NCI-H460 (cell line): ENCODE data around the gene CDYL. TPM values are rescaled to one million over a fixed set of nuclear protein-coding genes. Genes with fewer than 3 reads are reported as not detected.
"Not testable (repeated sequence)": the region's sequence is repeated elsewhere in the genome, so short reads cannot be mapped to it uniquely, and the experiment has no call there.

Experiments
- DNase-seq: peaks from one replicate; pipeline ENCODE4 v3.0.0-alpha.2; 2016; ENCODE audit warnings: low read depth; ENCODE audit errors: extremely low read depth
- total RNA-seq: library from RNA; depleted of rRNA; stranded (reverse); fragments of >200 nt; shearing (Covaris generic); gene quantifications from 2 replicates; pipeline ENCODE4 v1.2.3, GENCODE V29; 2014; rRNA removed

Gene CDYL
- total RNA-seq, 1 experiment from 2014 or later, result 19.7 TPM

GRCh38 chr6:4979426-4979825, 203.2 kb downstream of the CDYL start:
- no peak for DNase-seq

- DNase-seq, result no peak
Measured at GRCh38 chr6:4981761-4982160, 205.6 kb downstream of the CDYL start.

- DNase-seq, result no peak
Measured at GRCh38 chr6:4983322-4983721, 207.1 kb downstream of the CDYL start.

GRCh38 chr6:4986999-4987398, 210.8 kb downstream of the CDYL start:
- no peak for DNase-seq

- no peak for DNase-seq
Measured at GRCh38 chr6:4987432-4987831, 211.2 kb downstream of the CDYL start.

- no peak for DNase-seq
Measured at GRCh38 chr6:4994741-4995140, 218.5 kb downstream of the CDYL start.

- no peak for DNase-seq
Measured at GRCh38 chr6:4997862-4998261, 221.7 kb downstream of the CDYL start.

GRCh38 chr6:4999586-4999985, 223.4 kb downstream of the CDYL start:
- no peak for DNase-seq

- peak; percentile 90 for DNase-seq
Measured at GRCh38 chr6:5003604-5004372, 227.6 kb downstream of the CDYL start, which contains the start of gene RPP40. TSS of gene RPP40 (minus strand) at chr6:5004037. CDS start at chr6:5004002, 35 bp downstream.

- DNase-seq, result no peak
Measured at GRCh38 chr6:5004373-5005037, 228.3 kb downstream of the CDYL start.

- DNase-seq, result not testable (repeated sequence)
Measured at GRCh38 chr6:5005038-5005433, 228.8 kb downstream of the CDYL start.

Other genes starting within 250 kb of the CDYL start
- 38.6 and 42.0 TPM in 2 replicates for gene RPP40, start 227.6 kb downstream of the CDYL start, total RNA-seq